NCI-H82 (cell line): ENCODE results near the gene KIF25.

Source experiments
- DNase-seq: peaks from one replicate; lab custom pipeline; 2025; lab: John Stamatoyannopoulos, UW

The KIF25 gene

DNA sequence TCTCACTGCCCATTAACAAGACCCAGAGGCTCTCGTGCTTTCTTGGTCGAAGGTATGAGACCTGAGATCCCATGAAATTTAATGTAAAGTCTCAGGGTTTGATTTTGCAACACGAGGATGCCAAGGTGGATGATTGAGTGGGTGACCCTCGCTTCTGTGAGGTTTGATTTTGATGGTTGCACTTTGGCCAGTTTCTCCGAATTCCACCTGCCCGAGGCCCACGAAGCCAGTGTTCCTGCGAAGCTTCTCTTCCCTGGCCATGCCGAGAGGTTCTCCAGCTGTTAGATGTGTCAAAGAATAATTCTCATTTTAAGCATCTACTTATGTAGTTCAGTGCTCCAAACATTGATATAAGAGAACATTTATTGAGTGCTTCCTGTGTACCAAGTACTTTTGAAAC lies at the start of gene KIF25:
TSS of gene KIF25 (plus strand) at position 30 of the 400 bp plus-strand sequence. CDS start 31,915 bp downstream, outside the sequence.
- DNase-seq: no peak

- DNase-seq: no peak
Observed at GRCh38 chr6:167947716-167948115, 49.8 kb upstream of the KIF25 start.

DNA sequence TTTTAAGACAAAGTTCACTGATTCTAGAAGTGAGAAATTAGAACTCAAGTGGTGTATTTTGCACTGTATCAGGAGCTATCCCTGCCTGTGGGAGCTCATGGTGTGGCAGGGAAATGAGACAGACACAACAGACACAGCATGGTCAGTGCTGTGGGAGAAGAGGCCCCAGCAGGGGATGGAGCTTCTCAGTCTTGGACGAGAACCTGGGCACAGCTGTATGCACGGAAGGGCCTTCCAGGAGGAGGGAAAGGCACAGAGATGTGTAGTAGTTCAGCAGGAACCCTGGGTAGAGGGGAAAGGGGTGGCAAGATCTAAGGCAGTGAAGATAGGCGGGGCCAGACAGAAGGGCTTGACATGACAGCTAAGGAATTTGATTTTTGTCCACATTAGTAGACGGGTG lies 48.8 kb upstream of the KIF25 start:
- DNase-seq: no peak

DNA sequence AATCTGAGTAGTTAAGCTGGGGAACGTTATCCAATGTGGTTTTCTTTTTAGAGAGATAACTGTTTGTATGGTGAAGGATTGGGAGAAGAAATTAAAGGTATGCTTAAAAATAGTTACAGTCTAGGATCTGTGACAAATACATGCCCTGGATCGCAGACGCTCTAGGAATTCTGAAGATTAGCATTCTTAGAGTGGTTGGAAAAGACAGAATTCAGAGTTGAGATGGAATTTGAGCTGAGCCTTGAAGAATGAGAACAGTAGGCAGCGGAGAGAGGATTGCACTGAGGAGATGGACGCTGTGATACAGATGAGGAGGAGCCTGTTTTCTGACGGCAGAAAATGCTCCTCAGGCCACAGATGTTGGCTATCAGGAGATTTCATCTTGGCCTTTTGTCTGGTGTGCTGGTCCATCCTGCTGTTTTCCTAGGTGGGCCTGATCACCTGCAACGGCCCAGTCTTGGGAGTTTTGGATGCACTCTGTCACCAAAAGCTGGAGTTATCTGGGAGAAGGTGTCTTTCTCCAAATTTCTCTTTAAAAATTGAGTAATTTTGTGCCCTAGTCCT lies 48.3 kb upstream of the KIF25 start:
- DNase-seq: no peak

- DNase-seq: peak; percentile 50
Observed at GRCh38 chr6:167951781-167952511, 45.5 kb upstream of the KIF25 start.

DNA sequence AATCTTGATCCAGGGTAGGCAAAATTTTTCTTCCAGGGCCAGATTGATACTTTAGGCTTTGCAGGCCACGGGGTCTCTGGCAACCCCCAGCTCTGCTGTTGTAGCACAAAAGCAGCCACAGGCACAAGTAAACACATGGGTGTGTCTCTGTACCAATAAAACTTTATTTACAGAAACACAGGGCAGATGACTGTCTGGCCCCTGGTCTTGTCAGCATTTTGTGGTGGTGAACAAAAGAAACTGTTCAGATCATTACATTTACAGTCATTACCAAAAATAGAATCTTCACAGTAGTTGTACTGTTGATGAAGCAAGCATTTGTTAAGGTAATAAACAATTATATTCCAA lies 45.0 kb upstream of the KIF25 start:
- peak; percentile 30 for DNase-seq

- DNase-seq: no peak
Observed at GRCh38 chr6:167953551-167953950, 43.9 kb upstream of the KIF25 start.

DNA sequence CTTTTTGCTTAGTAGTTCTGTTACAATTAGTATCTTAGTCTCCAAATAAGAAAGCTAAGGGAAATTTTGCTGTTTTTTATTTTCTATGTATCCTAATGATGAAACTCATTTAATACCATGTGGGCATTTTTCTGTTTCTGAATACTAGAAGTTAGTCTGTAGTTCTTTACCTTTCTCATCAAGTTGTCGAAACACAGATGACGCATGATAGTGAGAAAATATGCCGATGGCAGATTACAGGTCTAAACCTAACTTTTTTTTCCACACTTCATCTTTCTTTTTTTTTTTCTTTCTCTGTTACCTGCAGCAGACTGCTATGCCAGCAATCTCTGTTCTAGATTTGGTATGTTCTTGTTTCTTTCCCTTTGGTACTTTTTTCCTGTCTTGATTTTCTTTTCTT lies 43.3 kb upstream of the KIF25 start:
- DNase-seq: no peak

- no peak for DNase-seq
Observed at GRCh38 chr6:167956491-167956890, 41.0 kb upstream of the KIF25 start.

- DNase-seq: no peak
Observed at GRCh38 chr6:167956983-167957492, 40.4 kb upstream of the KIF25 start.

- DNase-seq: no peak
Observed at GRCh38 chr6:167957626-167958025, 39.8 kb upstream of the KIF25 start.

GRCh38 chr6:167960579-167960978 lies 36.9 kb upstream of the KIF25 start:
- no peak for DNase-seq

GRCh38 chr6:167962711-167963110 lies 34.8 kb upstream of the KIF25 start:
- DNase-seq: no peak

DNA sequence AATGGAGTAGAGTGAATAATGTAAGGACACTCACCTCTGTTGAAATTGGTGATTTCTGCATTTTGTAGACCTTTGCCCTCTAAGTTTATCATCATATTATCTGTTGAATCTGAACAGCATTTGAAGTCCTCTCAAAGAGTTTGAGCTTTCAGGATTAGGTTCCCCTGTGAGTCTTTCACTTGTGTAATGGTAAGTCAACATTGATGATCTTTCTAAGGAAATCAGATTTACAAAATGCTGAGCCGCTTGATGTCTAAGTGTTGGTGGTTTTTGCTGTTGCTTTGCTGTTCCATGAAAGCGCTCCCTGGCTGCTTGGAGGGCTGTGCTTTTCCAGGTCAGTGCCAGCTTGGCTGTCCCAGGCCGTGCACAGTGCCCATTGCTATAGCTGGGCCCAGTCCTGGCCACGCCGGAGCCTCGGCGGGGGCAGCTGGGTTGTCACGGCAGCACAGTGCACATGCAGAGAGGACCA lies 33.8 kb upstream of the KIF25 start:
- no peak for DNase-seq

DNA sequence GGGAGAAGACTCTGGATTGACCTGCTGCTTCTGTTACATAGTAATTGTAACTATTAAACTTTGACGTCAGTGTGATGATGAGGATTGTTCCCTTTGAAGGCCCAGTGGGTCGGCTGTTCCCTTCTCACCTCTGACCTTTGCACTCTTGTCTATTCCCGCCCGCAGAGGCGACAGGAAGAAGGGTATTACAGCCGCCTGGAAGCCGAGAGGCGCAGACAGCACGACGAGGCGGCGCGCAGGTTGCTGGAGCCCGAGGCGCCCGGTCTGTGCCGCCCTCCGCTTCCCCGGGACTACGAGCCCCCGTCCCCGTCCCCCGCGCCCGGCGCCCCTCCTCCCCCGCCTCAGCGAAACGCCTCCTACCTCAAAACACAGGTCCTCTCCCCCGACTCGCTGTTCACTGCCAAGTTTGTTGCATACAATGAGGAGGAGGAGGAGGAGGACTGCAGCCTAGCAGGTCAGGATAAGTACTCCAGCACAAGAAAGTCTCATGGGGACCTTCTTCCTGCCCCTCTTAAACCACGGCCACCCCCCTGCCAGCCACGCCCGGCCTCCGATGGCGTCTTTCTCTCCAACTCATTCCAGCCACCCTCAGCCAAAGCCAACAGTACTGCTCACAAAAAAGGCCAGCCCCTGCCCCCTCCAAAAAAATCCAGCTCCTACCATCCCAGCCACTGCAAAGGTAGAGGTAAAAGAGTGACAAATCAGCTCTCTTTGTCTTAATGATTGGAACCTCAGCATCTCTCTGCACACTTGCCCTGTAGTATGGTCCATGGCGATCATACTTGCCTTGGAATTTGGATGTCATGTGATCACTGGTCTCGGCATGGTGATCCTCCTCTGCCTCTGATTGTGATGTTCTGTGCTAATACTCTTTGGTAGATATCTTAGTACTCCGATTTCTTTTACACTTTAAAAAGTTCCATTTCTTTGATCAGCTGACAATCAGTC lies 31.6 kb upstream of the KIF25 start:
- no peak for DNase-seq

DNA sequence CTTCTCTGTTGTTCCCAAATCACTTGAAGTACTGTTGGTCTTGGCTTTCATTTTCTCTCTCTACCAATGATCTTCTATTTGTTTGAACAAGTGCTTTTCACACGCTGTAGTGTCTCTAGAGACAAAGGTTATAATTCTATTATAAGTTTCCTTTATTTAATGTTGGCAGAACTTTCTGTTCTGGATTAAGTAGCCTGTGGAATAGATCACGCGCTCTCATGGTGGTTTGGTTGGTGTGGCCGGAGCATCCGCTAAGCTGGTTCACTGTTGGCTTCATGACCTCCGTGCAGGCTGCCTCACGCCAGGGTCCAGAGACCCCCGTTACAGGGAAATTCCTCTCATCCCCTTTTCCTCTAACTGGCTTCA lies 30.9 kb upstream of the KIF25 start:
- no peak for DNase-seq

DNA sequence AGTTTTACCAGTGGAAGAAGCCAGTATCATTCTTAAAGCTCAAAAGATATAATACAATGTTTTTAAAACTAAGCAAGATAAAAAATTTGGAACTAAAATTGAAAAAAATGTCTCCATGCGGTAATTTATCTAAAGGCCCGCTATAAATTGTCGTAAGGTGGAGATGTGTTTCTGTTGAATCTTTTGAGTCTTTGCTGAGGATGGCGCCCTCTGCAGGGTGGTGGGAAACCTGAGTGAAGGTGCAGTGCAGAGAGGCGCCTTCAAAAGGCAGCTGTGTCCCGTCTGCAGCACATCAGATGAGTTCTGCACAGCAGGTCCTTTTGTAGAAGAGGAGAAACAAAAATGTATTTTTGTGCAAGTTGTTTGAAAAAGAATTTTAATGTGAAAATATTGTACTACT lies 29.4 kb upstream of the KIF25 start:
- peak; percentile 55 for DNase-seq

DNA sequence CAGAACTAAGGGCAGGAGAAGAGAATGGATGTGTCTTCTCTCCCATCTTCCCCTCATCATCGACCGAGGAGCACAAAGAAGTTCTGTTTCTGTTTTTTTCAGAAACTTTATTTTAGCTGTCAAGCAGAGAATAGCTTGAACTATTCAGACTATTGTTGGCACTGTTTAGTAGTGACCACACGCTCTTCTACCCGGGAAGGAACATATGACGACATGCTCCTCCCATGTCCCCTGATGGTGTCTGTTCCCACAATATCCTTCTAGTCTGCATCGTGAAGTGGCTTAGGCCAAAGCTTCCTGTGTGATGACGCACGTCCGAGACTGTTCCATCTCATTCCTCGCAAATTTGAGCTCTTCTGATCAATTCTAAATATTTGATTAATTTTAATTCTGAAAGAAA lies 27.2 kb upstream of the KIF25 start:
- DNase-seq: no peak

GRCh38 chr6:167972193-167972592 lies 25.3 kb upstream of the KIF25 start:
- DNase-seq: no peak

DNA sequence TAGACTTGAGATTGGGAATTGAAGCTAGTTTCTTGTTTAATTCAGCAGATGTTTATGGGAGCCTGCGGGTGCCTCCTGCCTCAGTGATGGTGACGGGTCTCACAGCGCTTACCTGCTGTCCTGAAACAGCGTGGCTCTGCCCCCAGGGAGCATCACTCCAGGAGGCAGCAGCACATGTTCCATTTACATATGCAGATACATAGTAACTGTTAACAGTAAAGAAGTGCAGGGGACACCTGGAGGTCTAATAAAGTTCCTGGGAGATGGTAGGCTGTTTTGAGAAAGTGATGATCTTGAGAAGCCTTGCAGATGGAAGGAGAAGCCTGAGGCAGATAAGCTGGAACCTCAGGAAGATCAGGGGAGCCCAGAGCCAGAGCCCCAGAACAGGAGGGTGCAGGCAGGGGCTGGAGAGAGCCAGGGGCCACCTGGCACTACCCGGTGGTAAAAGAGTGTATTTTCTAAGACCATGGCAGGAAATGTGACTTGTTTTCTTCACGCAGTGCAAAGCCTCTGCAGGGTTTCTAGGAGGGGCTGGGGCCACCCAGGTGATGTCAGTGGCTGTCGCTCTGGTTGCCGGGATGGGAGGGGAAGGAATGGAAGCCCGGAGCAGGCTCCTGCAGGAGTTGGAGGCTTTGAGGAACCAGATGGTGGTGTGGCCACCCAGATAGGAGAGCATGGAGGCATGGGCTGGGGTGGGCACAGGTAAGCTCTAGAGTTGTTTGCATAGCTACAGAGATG lies 24.2 kb upstream of the KIF25 start:
- peak; percentile 8 for DNase-seq

GRCh38 chr6:167974640-167975344 lies 22.7 kb upstream of the KIF25 start:
- DNase-seq: no peak
